GM10266 (cell line): ENCODE data around the gene SLC17A8.

Source experiments
- DNase-seq: peaks from one replicate; pipeline ENCODE4 v3.0.0; 2012; ENCODE audit errors: extremely low spot score
- CTCF ChIP-seq: IDR thresholded peaks from 2 replicates; pipeline ENCODE4 v1.5.1; 2012; ENCODE audit warnings: mild to moderate bottlenecking, low read depth; ENCODE audit not compliant: control insufficient read depth, insufficient read depth; ENCODE audit errors: missing control alignments

The SLC17A8 gene

GRCh38 chr12:100348657-100349454 lies 8.0 kb upstream of the SLC17A8 start:
- TF ChIP-seq CTCF: peak; percentile 27
- no peak for DNase-seq

GRCh38 chr12:100359248-100359647 lies 2.4 kb downstream of the SLC17A8 start:
- DNase-seq: no peak
- TF ChIP-seq CTCF: no peak

DNA sequence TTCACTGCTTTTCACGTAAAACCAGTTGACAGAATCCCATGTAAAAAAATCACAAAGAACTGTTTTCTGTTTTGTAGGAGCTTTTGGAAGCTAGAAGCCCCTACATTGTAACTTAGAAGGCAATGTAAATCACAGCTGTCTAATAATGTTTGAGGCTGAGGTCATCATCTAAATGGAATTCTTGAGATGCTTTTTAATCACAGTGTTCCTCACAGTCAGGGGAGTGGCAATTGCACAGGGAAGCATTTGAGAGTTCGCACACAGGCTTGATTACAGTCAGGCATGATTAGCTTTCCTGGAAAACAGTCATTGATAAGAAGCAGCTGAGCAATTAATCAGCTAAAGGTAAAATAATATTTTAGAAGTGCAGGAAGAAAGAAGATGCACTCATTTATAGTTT lies 2.9 kb downstream of the SLC17A8 start:
- no peak for TF ChIP-seq CTCF
- no peak for DNase-seq

DNA sequence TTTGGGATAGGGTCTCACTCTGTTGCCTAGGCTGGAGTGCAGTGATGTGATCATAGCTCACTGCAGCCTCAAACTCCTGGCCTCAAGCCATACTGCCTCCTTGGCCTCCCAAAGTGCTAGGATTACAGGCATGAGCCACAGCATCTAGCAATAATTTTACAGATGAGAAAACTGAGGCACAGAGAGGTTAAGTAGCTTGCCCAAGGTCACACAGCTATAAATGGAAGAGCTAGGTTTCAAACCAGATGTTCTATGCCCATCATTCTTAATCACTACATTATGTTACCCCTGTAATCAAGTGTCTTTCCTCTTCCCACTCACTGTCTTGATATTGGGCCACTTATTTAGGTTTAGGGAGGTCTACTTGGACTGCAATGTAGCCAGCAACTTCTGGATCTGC lies 3.6 kb downstream of the SLC17A8 start:
- no peak for TF ChIP-seq CTCF
- no peak for DNase-seq

DNA sequence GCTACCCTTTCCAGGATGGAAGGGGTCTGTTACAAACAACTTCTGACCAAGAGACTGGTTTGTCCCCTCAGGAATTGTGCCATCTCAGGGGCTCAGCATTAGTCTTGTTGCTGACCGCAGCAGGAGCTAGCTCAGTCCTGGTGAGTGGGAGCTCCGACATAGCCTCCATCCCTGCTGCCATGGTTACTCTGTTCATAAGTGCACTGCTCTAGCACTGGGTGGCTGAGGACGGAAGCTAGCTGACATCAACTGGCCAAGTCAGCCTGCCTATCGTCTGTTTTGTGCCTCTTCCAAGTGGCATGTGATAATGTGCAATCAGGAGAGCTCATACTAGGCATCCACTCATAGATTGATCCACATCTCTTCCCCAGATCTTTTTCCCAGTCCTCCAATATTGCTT lies 7.5 kb downstream of the SLC17A8 start:
- TF ChIP-seq CTCF: no peak
- no peak for DNase-seq

DNA sequence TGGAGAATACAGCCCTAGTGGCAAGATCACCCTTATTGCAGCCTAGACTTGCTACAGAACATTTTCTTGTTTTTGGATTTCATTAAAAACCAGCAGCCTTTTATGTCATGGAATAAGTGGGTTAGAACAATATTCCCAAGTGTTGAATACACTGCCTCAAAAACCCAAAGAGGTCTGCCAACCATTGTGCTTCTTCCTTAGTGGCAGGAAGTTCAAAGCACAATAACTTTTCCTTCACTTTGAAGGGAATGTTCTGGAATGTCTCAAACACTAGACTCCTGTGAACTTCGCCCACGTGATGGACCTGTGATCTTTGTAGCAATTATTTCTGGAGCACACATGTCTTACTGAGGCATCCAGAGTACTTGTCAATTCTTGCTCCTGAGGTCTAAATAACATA lies 8.5 kb downstream of the SLC17A8 start:
- no peak for TF ChIP-seq CTCF
- DNase-seq: no peak

DNA sequence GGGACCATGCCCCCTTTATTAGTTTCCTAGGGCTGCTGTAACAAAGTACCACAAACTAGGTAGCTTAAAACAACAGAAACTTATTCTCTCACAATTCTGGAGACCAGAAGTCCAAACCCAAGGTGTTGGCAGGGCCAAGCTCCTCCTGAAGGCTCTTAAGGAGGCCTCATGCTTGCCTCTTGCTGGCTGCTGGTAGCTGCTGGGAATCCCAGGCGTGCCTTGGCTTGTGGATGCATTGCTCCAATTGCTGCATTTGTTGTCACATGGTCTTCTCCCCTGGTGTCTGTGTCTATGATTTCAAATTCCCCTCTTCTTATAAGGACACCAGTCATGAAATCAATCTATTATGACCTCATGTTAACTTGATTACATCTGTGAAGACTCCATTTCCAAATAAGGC lies 11.2 kb downstream of the SLC17A8 start:
- no peak for TF ChIP-seq CTCF
- no peak for DNase-seq
